ENCODE measurements around the gene TMEM144. TPM values are rescaled to one million over a fixed set of nuclear protein-coding genes. Genes with fewer than 3 reads are reported as not detected.

The TMEM144 gene
- total RNA-seq, 1 donor from 2014 or later, result 4.1 TPM

DNA sequence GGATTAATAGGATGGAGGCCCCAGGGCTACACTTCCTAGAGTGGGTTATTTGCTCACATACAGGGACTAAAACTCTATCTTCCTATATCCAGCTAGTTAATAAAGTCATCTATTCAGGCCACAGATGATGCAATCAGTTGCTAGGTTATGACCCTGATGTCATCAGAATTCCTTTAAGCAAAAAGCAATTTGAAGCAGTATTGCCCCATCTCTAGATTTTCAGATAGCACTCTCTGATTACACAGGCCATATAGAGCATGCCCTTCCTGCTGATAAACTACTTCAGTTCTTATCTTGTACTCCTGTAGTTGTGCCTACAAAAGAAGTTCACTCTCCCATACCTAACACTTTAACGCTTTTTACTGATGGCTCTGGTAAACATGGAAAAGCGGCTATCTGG is 84.8 kb downstream of the TMEM144 start:
- H3K9ac ChIP-seq, result no peak overlapping the region
- H3K27ac ChIP-seq, result no peak overlapping the region
- Mint-ChIP-seq H3K4me1 (peaks cover 3% of the 10 kb centered on the region), H3K9me3 (peaks cover 5% of the 10 kb centered on the region), H3K27ac (no peak overlapping the region), H3K4me3 (no peak overlapping the region), H3K36me3 (no peaks in the 10 kb centered on the region), H3K27me3 (ENCODE audit: insufficient read depth, low read depth) (peaks cover 5% of the 10 kb centered on the region)
- no peaks in the 10 kb centered on the region for H3K27me3 ChIP-seq
- H3K36me3 ChIP-seq, result no peaks in the 10 kb centered on the region
- DNase-seq (ENCODE audit: low spot score), result no peak
- H3K9me3 ChIP-seq (ENCODE audit: low read depth), result no peaks in the 10 kb centered on the region
- H2AFZ ChIP-seq (replicated peaks), result no peak overlapping the region
- no peak overlapping the region for H3K4me3 ChIP-seq
- H3K79me2 ChIP-seq (ENCODE audit: low read depth), result no peaks in the 10 kb centered on the region
- H3K4me1 ChIP-seq, result no peaks in the 10 kb centered on the region
- no peaks in the 10 kb centered on the region for H3F3A ChIP-seq (ENCODE audit: low read depth)
- no peaks in the 10 kb centered on the region for H4K20me1 ChIP-seq (ENCODE audit: low read depth)
- TF ChIP-seq EZH2 (IDR thresholded peaks at IDR 0.05), result no peak
- TF ChIP-seq, protein P1, sequence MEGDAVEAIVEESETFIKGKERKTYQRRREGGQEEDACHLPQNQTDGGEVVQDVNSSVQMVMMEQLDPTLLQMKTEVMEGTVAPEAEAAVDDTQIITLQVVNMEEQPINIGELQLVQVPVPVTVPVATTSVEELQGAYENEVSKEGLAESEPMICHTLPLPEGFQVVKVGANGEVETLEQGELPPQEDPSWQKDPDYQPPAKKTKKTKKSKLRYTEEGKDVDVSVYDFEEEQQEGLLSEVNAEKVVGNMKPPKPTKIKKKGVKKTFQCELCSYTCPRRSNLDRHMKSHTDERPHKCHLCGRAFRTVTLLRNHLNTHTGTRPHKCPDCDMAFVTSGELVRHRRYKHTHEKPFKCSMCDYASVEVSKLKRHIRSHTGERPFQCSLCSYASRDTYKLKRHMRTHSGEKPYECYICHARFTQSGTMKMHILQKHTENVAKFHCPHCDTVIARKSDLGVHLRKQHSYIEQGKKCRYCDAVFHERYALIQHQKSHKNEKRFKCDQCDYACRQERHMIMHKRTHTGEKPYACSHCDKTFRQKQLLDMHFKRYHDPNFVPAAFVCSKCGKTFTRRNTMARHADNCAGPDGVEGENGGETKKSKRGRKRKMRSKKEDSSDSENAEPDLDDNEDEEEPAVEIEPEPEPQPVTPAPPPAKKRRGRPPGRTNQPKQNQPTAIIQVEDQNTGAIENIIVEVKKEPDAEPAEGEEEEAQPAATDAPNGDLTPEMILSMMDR (IDR thresholded peaks at IDR 0.05), result no peak
- TF ChIP-seq EZH2phosphoT487 (IDR thresholded peaks at IDR 0.05), result no peak
- no peak overlapping the region for H3K4me2 ChIP-seq

DNA sequence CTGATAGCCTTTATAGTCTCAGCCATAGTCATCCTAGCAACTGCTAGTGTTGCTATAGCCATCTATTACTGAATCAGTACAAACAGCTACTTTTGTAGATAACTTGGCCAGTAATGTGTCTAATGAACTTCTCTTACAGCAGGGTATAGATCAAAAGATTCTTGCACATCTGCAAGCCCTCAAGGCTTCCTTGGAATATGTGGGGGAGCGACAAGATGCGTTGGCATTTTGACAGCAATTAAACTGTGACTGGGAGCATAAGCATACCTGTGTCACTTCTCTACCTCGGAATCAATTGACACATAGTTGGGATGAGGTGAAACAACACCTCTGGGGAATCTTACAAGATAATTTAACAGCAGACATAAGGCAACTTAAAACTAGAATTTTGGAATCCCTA is 87.6 kb downstream of the TMEM144 start:
- no peaks in the 10 kb centered on the region for H3K36me3 ChIP-seq
- no peak overlapping the region for H3K4me3 ChIP-seq
- no peak overlapping the region for H3K27ac ChIP-seq
- H3K4me1 ChIP-seq, result no peaks in the 10 kb centered on the region
- Mint-ChIP-seq H3K4me3 (no peak overlapping the region), H3K27ac (no peak overlapping the region), H3K27me3 (ENCODE audit: insufficient read depth, low read depth) (no peaks in the 10 kb centered on the region), H3K4me1 (no peaks in the 10 kb centered on the region), H3K9me3 (peaks cover 2% of the 10 kb centered on the region), H3K36me3 (no peaks in the 10 kb centered on the region)
- H3K9me3 ChIP-seq (ENCODE audit: low read depth), result no peaks in the 10 kb centered on the region
- no peaks in the 10 kb centered on the region for H3K79me2 ChIP-seq (ENCODE audit: low read depth)
- DNase-seq (ENCODE audit: low spot score), result no peak
- TF ChIP-seq EZH2phosphoT487 (IDR thresholded peaks at IDR 0.05), result no peak
- TF ChIP-seq, protein P1 (IDR thresholded peaks at IDR 0.05), result no peak
- TF ChIP-seq EZH2 (IDR thresholded peaks at IDR 0.05), result no peak
- no peak overlapping the region for H3K4me2 ChIP-seq
- no peaks in the 10 kb centered on the region for H4K20me1 ChIP-seq (ENCODE audit: low read depth)
- H3F3A ChIP-seq (ENCODE audit: low read depth), result no peaks in the 10 kb centered on the region
- no peak overlapping the region for H2AFZ ChIP-seq (replicated peaks)
- no peaks in the 10 kb centered on the region for H3K27me3 ChIP-seq
- H3K9ac ChIP-seq, result no peak overlapping the region

DNA sequence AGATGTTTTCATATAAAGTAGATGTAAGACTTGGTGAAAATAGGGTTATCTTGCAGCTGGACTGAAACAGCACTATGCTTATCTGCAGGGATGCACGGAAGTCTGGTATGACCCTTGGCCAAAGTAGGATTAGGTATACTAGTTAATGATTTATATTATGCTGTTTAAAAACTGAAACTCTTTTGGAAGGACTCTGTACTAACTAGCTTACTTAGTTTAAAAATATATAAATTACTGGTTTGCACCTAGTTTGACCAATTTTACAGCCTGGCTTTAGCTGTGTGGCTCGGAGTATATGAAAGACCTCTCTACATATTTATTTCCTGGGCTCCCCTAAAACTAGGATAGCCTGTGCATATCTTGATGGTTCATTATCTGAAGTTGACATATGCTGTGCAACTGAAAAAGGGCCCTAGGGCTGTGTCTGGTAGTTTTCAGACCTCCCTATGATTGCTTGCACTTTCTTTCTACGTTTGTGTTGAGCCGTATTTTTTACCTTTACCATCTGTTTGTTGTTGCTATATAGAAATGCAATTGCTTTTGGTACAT is 89.2 kb downstream of the TMEM144 start:
- H3K36me3 Mint-ChIP-seq, result no peaks in the 10 kb centered on the region
- Histone ChIP-seq H3K4me3 (no peak overlapping the region), H3K36me3 (no peaks in the 10 kb centered on the region), H3K4me1 (no peaks in the 10 kb centered on the region), H3K79me2 (ENCODE audit: low read depth) (no peaks in the 10 kb centered on the region), H3K9me3 (ENCODE audit: low read depth) (no peaks in the 10 kb centered on the region), H3K27me3 (no peaks in the 10 kb centered on the region), H4K20me1 (ENCODE audit: low read depth) (no peaks in the 10 kb centered on the region), H2AFZ (replicated peaks) (no peak overlapping the region), H3K27ac (no peak overlapping the region), H3F3A (ENCODE audit: low read depth) (no peaks in the 10 kb centered on the region), H3K4me2 (no peak overlapping the region), H3K9ac (no peak overlapping the region)
- no peak overlapping the region for H3K4me3 Mint-ChIP-seq
- no peaks in the 10 kb centered on the region for H3K27me3 Mint-ChIP-seq (ENCODE audit: insufficient read depth, low read depth)
- no peaks in the 10 kb centered on the region for H3K9me3 Mint-ChIP-seq
- H3K27ac Mint-ChIP-seq, result no peak overlapping the region
- no peak for DNase-seq (ENCODE audit: low spot score)
- H3K4me1 Mint-ChIP-seq, result no peaks in the 10 kb centered on the region
- TF ChIP-seq EZH2phosphoT487 (IDR thresholded peaks at IDR 0.05), result no peak
- TF ChIP-seq, protein P1 (IDR thresholded peaks at IDR 0.05), result no peak
- no peak for TF ChIP-seq EZH2 (IDR thresholded peaks at IDR 0.05)

Measured in neural progenitor cell (in vitro differentiated cells).